ENCODE data around the gene MRPL44.

GRCh38 chr2:223991611-223992010 is 34.3 kb downstream of the MRPL44 start:
- TF ChIP-seq CTCF (IDR thresholded peaks at IDR 0.05; ENCODE audit: low read length), result no peak
- no peak for TF ChIP-seq EZH2 (IDR thresholded peaks at IDR 0.05; ENCODE audit: borderline replicate concordance, low read length)

Data from OCI-LY1 (cell line).